AG09319 (cell line): ENCODE results near the gene ALX3.

ENCODE experiments used
- DNase-seq: peaks from one replicate; pipeline ENCODE4 v3.0.0-alpha.2; 2010; ENCODE audit warnings: low read depth; ENCODE audit errors: extremely low read depth
- TF ChIP-seq, protein P1 (sequence below): IDR thresholded peaks from 2 replicates; pipeline ENCODE4 v1.5.1; 2011; ENCODE audit warnings: low read depth, mild to moderate bottlenecking, inconsistent platforms, low read length, moderate library complexity

Gene ALX3

DNA sequence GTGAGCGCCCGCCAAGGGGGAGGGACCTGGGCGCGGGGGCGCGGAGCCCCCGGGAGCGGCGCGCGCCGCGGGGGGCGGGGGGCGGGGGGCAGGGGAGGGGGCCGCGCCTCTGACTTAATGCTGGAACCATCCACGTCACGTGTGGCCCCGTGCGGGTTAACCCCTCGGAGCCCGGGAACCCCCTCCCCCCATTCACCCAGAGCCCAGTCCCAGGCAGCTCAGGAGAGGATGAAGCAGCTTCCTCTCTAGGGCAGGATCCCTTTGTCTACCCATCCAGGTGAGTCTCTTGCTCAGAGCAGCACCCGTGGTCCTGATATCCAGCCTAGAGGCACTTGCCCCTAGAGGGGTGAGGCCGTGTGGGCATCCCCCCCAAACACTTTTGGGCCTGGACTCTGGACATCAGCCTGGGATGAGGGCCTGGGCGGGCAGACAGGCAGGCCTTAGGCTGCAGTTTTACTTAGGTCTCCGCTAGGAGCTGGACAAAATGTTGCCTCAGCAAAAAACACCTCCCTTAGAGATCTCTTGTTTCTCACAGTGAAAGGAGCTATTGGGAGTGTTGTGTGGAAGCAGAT, at the start of gene ALX3:
TSS of gene ALX3 (minus strand) at position 2 of the 572 bp plus-strand sequence. CDS start 60 bp downstream, outside the sequence.
- DNase-seq, result no peak

DNA sequence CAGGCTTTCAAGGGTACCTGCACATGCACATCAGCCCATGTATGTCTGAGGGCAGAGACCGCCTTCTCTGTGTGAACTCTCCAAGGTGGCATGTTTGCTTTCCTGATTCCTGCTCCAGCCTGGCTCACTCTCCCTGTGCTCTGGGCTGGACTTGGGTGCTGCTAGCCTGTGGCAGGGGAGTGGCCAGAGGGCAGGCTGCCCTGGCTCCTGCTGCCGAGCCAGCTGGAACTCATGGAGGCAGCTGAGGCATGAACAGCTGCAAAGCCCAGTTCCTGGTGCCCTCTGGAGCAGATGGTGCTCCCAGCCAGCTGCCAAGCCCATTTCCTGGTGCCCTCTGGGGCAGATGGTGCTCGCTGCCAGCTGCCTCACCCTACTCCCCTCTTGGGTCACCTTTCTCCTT, 49.4 kb upstream of the ALX3 start:
- no peak for DNase-seq
- TF ChIP-seq, protein P1, sequence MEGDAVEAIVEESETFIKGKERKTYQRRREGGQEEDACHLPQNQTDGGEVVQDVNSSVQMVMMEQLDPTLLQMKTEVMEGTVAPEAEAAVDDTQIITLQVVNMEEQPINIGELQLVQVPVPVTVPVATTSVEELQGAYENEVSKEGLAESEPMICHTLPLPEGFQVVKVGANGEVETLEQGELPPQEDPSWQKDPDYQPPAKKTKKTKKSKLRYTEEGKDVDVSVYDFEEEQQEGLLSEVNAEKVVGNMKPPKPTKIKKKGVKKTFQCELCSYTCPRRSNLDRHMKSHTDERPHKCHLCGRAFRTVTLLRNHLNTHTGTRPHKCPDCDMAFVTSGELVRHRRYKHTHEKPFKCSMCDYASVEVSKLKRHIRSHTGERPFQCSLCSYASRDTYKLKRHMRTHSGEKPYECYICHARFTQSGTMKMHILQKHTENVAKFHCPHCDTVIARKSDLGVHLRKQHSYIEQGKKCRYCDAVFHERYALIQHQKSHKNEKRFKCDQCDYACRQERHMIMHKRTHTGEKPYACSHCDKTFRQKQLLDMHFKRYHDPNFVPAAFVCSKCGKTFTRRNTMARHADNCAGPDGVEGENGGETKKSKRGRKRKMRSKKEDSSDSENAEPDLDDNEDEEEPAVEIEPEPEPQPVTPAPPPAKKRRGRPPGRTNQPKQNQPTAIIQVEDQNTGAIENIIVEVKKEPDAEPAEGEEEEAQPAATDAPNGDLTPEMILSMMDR, result no peak

More for the DNA sequence above, at the start of gene ALX3:
- TF ChIP-seq, protein P1, result no peak

DNA sequence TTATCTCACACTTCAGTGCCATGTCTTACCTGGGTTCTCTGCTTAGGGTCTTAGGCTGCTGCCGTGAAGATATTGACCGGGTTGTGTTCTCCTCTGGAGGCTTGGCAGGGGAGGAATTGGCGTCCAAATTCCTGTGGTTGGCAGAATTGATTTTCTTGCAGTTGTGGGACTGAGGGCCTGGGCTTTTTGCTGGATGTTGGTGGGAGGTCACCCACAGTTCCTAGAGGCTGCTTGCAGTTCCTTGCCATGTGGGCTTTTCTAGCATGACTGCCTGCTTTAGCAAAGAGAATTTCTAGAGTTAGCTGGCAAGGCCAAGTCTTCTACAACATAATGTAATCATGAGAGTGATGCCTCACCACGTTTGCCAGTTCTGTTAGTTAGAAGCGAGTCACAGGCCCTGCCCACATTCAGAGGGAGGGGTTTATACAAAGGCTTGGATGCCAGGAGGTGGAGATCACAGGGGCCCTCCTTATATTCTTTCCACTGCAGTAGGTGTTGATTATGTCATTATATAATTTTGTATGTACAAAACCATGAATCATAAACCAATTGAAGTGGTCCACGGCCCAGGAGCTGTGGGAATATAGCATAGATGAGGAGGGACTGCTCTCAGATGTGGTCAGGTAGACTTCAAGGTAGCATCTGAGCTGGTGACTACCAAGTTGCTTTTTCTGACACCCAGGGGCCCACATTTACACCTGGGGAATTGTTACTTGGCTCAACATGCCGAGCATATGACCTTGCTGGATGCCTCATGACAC, 48.3 kb upstream of the ALX3 start:
- DNase-seq, result no peak
- TF ChIP-seq, protein P1, result no peak

DNA sequence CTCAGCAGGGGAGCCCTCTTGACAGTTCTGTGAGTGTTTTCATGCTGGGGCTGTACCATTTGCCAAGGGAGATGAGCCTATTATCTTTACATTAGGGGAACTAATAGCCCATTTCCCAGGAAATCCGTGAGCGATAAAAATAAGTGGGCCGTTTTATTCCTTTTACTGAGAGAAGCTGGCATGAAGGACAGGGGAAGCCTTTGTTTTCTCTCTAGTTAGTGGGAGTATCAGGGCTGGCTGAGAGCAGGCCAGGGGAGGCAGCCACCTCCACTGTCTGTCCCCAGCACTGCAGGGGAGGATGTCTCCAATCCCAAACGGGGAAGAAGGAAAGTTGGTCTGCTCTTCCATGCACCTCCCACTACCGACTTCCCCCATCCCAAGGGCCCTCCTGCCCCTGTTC, 44.3 kb upstream of the ALX3 start:
- DNase-seq, result no peak
- TF ChIP-seq, protein P1, result no peak

DNA sequence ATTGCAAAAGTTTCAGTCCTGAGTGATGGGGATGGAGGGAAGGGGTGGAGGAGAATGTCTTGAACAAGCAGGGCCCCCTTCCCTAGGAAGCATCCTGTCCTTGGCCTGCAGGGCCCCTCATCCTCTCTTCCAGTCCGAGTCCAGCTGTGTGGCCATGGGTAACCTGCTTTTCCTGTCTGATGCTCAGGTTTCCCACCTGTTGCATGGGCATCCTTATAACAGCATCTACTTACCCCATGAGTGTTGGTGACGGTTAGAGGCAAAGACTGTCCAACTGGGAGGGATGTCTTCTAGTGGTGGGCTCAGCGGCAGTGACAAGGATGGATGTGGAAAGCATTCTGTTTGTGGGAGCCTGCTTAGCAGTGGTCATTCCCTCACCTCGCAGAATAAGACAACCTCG, 43.7 kb upstream of the ALX3 start:
- no peak for DNase-seq
- TF ChIP-seq, protein P1, result no peak

DNA sequence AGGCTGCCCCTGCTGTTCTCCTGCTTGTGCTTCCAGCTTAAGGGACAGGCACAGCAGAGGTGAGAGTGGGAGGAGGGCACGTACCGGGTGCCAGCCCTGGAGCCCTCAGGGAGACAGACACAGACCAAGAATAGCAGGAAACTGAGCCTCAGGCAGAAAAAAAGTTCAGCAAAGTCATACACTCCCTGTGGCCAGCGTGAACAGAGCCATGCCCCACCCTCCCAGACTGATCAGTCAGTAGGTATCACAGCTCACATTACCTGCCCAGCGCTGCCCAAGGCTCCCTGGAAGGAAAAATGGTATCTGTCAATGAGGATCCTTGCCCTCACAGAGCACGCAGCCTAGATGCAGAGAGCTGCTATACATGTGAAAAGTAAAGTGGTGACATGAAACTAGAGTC, 43.1 kb upstream of the ALX3 start:
- no peak for DNase-seq
- TF ChIP-seq, protein P1, result no peak

DNA sequence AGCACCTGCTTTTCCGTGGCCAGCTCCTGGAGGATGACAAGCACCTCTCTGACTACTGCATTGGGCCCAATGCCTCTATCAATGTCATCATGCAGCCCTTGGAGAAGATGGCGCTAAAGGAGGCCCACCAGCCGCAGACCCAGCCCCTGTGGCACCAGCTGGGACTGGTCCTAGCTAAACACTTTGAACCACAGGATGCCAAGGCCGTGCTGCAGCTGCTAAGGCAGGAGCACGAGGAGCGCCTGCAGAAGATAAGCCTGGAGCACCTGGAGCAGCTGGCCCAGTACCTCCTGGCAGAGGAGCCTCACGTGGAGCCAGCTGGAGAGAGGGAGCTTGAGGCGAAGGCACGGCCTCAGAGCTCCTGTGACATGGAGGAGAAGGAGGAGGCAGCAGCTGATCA, 42.2 kb upstream of the ALX3 start:
- TF ChIP-seq, protein P1, result no peak

More for the DNA sequence above, 42.2 kb upstream of the ALX3 start:
- DNase-seq, result no peak
